Thyroid gland (tissue), 4 donors: Measurements from ENCODE around the gene TNFSF9.

Source experiments
- POLR2A ChIP-seq, 2 donors: fragments of 450-650 bp; IDR thresholded peaks; one replicate each; pipeline ENCODE4 v1.6.1; 2017; ENCODE audit warnings: antibody characterized with exemption in 2 of 2, mild to moderate bottlenecking in 2 of 2, moderate library complexity in 1 of 2
- TF ChIP-seq, protein P1 (sequence below), 6 experiments: fragments of 200-600 bp in 3 of 6; fragments of 450-650 bp in 3 of 6; sonication (generic) in 3 of 6; IDR thresholded peaks; one replicate each; pipeline ENCODE4 v1.5.1; 2016 to 2019; ENCODE audit warnings: antibody characterized with exemption in 6 of 6, mild to moderate bottlenecking in 2 of 6, inconsistent platforms in 1 of 6, moderate library complexity in 1 of 6

DNA sequence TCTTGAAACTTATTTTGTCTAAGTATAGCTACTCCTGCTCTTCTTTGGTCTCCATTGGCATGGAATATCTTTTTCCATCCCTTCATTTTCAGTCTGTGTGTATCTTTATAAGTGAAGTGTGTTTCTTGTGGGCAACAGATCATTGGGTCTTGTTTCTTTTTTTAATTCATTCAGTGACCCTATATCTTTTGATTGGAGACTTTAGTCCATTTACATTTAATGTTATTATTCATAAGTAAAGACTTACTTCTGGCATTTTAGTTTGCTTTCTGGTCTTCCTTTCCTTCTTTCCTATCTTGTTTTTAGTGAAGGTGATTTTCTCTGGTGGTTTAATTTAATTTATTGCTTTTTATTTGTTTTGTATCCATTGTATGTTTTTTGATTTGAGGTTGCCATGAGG, 40.3 kb downstream of the TNFSF9 start:
- TF ChIP-seq, protein P1, sequence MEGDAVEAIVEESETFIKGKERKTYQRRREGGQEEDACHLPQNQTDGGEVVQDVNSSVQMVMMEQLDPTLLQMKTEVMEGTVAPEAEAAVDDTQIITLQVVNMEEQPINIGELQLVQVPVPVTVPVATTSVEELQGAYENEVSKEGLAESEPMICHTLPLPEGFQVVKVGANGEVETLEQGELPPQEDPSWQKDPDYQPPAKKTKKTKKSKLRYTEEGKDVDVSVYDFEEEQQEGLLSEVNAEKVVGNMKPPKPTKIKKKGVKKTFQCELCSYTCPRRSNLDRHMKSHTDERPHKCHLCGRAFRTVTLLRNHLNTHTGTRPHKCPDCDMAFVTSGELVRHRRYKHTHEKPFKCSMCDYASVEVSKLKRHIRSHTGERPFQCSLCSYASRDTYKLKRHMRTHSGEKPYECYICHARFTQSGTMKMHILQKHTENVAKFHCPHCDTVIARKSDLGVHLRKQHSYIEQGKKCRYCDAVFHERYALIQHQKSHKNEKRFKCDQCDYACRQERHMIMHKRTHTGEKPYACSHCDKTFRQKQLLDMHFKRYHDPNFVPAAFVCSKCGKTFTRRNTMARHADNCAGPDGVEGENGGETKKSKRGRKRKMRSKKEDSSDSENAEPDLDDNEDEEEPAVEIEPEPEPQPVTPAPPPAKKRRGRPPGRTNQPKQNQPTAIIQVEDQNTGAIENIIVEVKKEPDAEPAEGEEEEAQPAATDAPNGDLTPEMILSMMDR (IDR thresholded peaks at IDR 0.05): no peak
- TF ChIP-seq POLR2A (IDR thresholded peaks at IDR 0.05): no peak
